SKM-1 treated with dmso at 0.1 percent for 144 hours (cell line): ENCODE data around the gene CCR5AS.
"Not testable (repeated sequence)": the region's sequence is repeated elsewhere in the genome, so short reads cannot be mapped to it uniquely, and the experiment has no call there.

Experiments used
- DNase-seq: peaks from one replicate; lab custom pipeline; 2025; ENCODE audit not compliant: unreplicated experiment; lab: John Stamatoyannopoulos, UW

CCR5AS gene

DNA sequence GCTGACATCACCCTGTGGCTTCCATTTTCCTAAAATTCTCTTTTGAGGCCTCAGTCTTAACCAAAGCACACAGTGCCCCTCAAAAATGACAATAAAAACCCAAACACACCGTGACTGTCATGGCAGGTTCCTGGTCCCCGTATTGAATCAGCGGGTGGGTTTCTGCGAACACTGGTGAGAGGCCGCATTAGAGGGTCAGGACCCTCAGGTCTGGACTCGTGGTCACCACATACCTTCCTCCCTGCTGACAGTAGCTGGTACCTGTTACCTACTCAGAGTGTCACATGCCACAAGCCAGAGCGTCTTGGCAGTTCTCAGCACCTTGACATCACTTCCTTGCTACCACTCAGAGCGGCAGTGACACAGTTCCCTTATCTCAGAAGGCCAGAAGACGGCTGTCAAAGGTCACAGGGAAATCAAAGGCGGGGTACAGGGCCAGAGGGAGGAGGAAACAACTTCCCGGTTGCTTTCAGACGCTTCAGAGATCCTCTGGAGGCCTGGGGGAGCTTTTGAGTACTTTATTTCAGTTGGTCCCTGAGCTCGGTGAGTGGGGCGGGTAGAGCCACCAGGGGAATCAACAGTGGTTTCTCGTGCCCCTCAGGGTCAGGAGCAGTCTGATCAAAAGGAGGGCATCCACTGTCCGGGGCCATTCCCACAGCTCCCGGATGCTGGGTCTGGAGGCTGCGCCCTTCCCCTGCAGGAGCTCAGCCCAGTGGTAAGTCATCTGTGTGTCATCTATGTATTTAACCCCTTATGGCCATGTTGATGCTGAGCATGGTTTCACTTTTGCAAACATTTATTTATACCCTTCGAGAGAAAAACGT lies at the start of gene CCR5AS, which contains the start of gene CCRL2:
TSS of gene CCR5AS (minus strand) at position 279 of the 824 bp plus-strand sequence.
TSS of gene CCRL2 (plus strand) at position 472 of the 824 bp plus-strand sequence. CDS start 821 bp downstream, outside the sequence.
- DNase-seq, result peak; percentile 43

- DNase-seq, result no peak
Observed at GRCh38 chr3:46456118-46456517, 49.3 kb upstream of the CCR5AS start.

- no peak for DNase-seq
Observed at GRCh38 chr3:46455231-46456115, 48.6 kb upstream of the CCR5AS start.

DNA sequence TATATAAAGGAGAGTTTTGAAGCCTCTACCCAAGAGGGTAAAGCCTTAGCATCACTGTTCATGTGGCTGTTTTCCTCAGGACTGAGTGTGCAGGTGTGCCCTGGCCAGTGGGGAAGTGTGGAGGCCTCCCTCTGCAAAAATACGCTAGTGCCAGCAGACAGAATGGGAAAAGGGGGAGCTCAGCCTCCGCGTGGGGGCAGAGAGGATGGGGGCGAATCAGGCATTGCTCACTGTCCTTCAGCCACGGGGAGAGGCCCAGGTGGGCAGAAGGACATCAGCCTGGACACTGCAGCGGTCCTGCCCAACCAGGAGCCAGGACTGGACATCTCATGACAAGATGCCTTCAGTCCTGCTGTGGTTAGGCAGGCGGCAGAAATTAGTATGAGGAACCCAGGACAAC lies 47.7 kb upstream of the CCR5AS start:
- no peak for DNase-seq

DNA sequence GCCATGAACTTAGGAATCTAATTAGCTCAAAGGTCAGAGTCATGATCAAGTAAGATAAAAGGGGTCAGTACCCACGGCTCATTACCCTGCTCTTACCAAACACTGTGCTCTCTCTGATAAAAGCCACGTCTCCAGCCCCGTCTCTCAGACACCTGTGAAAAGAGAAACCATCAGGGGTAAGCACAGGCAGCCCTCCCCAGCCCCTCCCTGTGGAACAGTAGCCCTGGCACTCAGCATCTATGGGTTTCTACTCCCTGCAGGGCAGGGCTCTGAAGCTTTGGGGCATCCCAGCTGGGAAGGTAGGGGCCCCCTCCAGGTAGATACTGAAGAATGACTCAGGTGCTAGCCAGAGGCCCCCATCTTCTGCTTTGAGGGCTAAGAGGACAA lies 47.3 kb upstream of the CCR5AS start:
- DNase-seq, result no peak

DNA sequence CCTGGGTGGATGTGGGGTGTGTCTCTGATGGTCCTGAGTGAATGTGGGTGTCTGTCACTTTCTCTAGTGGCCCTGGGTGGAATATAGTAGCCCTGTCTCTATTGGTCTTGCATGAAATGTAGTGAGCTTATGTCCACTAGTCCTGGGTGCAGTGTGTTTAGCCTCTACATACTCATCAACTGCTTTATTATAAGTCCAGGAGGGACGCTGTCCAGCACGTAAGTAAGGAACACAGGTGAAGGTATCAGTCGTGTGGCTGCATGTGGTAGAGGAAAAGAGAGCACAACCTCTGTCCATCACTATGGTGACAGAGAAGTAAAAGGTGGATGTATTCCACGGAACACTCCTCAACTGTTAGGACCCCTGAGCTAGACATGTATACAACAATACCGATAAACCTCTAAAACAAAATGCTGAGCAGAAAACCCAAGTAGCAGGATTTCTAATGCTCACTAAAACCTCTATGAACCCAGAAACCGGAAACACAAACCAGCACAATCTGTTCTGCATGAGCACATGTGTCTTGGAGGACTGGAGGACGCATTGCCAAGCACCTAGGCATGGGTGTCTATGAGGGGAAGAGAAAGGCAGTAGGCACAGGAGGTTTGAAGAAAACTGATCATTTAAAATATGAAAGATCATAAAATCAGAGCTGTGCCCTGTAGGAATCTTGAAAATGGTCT lies 46.8 kb upstream of the CCR5AS start:
- no peak for DNase-seq

GRCh38 chr3:46449755-46450552 lies 43.1 kb upstream of the CCR5AS start:
- no peak for DNase-seq

DNA sequence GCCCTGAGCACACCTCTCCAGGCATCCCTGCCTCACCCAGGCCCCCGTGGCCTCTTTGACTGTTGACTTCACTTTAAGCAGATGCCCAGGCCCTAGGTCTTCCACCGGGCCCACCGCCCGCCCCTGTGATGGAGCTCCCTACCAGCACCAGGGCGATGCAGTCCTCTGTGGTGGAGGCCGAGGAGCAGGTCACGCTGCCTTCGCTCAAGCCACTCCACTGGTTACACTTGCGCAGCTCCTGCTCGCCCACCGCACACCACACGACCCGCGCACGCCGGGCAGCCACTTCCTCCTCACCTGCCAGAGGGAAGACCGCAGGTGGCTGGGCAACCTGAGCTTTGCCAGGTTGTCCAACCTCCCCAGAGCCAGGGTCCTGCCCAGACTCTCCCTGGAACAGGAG lies 41.9 kb upstream of the CCR5AS start:
- no peak for DNase-seq

DNA sequence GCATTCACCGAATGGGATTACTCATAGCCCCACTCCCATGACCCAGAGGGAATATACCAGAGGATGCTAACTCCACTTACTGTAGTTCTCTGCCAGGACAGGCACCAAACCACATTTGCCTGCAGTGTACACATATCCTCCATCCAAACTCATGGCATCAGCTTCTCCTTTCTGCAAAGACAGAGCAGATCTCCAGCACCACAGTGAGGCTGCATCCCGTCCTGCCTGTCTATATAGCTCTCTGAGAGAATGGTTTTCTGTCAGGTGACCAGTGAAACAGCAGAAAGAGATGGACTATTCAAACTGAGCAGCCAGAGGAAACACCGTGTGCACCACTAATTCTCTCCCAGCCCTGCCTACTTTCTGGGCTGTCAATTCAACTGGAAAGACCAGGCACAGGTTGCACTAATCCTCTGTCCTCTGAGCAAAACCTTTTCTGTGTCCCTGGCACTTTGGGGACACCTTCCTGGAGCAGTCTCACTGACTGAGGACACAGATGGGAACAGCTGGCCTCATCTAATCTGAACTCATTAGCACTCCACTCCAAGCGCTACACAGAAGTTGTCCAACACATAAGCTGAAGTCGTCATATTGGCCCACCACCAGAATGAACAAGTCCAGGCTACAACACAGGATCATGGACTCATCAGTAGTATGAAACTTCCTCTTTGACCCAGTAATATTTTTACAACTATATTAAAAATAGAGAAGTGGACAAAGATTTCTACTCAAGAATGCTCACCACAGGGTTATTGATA lies 40.5 kb upstream of the CCR5AS start:
- no peak for DNase-seq

- DNase-seq, result no peak
Observed at GRCh38 chr3:46442576-46443530, 36.0 kb upstream of the CCR5AS start.

GRCh38 chr3:46440531-46441294 lies 33.8 kb upstream of the CCR5AS start:
- DNase-seq, result no peak

DNA sequence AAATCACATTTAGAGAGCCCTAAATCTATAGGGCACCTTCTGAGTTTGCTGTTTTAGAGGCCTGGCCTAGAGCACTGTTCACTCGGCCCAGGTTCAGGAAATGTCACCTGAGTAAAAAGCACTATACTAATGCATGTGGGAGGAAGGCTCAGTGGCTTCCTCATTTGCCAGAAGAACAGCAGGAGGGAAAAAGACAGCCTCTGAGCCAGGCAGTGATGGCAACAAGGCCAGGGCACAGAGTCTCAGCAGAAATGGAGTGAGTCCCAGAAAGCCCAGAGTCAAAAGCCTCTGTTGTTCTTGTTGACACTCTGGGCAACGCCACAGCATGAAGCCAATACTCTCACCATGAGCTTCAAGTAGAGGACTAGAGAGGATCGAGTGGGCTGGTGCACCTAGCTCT lies 32.0 kb upstream of the CCR5AS start:
- DNase-seq, result no peak

- DNase-seq, result no peak
Observed at GRCh38 chr3:46435081-46435726, 28.3 kb upstream of the CCR5AS start.

DNA sequence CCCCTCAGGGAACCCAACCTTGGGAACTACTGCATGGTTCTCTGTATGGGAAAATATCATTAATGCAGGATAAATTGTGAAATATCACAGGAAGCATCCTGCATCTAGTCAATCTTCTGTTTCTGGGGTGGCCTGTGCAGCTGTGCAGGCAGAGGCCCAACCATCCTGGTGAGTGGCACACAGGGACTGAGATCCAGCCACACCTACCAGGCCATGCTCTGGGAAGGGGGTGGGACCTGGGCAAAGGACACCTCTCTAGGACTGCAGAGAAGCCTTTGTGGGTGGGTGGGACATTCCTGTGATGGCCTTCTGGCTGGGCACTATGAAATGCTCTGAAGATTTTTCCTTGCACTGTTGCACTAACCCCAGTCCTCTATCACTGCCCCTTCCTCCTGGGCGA lies 27.0 kb upstream of the CCR5AS start:
- DNase-seq, result no peak

- not testable (repeated sequence) for DNase-seq
Observed at GRCh38 chr3:46433118-46433517, 26.3 kb upstream of the CCR5AS start.

DNA sequence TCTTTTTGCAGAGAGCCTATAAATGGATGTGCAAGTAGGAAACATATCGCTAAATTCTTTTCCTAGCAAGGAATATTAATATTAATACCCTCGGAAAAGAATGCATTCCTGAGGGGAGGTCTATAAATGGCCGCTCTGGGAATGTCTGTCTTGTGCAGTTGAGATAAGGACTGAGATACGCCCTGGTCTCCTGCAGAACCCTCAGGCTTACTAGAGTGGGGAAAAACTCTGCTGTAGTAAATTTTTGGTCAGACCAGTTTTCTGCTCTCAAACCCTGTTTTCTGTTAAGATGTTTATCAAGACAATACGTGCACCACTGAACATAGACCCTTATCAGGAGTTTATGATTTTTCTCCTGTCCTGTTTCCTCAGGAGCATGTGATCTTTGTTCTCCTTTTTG lies 25.0 kb upstream of the CCR5AS start:
- not testable (repeated sequence) for DNase-seq

DNA sequence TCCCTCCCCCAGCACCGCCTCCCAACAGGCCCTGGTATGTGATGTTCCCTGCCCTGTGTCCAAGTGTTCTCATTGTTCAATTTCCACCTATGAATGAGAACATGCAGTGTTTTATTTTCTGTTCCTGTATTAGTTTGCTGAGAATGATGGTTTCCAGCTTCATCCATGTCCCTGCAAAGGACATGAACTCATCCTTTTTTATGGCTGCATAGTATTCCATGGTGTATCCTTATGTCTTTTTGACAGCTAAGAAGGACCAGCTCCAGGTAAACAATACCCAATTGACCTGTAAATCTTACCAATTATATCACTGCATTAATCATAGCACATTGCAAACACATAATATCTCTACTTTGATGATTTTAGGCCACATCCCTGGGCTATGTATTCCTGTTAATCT lies 24.0 kb upstream of the CCR5AS start:
- DNase-seq, result not testable (repeated sequence)
